Posterior cingulate gyrus (tissue), 11 donors: ENCODE results near the gene COL13A1.
A peak's percentile ranks its signal among the peaks of the same experiment; 100 is the strongest.

ENCODE experiments used
- DNase-seq, 10 donors: peaks; one replicate each; pipeline versions ENCODE4 v3.0.0 to v3.0.0-alpha.2; 2020 to 2021; ENCODE audit warnings: mixed read lengths in 3 of 10
- intact Hi-C: fragments of 100-400 bp; cut with DNase I; formaldehyde crosslinking; loops from one replicate; pipeline ENCODE4 v1.15.1; 2023

COL13A1 gene

GRCh38 chr10:69815104-69815503 lies 13.4 kb downstream of the COL13A1 start:
- intact Hi-C loops: no loop called here

GRCh38 chr10:69816521-69816920 lies 14.8 kb downstream of the COL13A1 start:
- intact Hi-C loops: no loop called here
- peak in 1 of 10 donors; percentile 64 for DNase-seq

More at GRCh38 chr10:69815104-69815503, 13.4 kb downstream of the COL13A1 start:
- peak in 1 of 10 donors; percentile 49 for DNase-seq

- intact Hi-C loops: no loop called here
- peak in 1 of 10 donors; percentile 30 for DNase-seq
These were observed 15.4 kb downstream of the COL13A1 start for GRCh38 chr10:69817078-69817581.

- DNase-seq: no peak
- intact Hi-C loops: no loop called here
These were observed 17.1 kb downstream of the COL13A1 start for GRCh38 chr10:69818676-69819239.

GRCh38 chr10:69819716-69820506 lies 18.2 kb downstream of the COL13A1 start:
- DNase-seq: peak in 1 of 10 donors; percentile 41
- intact Hi-C loops: no loop called here

GRCh38 chr10:69820817-69821216 lies 19.1 kb downstream of the COL13A1 start:
- DNase-seq: peak in 1 of 10 donors; percentile 17
- intact Hi-C loops: no loop called here

- no peak for DNase-seq
- intact Hi-C loops: no loop called here
These were observed 23.9 kb downstream of the COL13A1 start for GRCh38 chr10:69825604-69826003.

GRCh38 chr10:69826094-69826493 lies 24.4 kb downstream of the COL13A1 start:
- intact Hi-C loops: no loop called here

GRCh38 chr10:69826789-69827554 lies 25.3 kb downstream of the COL13A1 start:
- intact Hi-C loops: no loop called here
- peak in 1 of 10 donors; percentile 62 for DNase-seq

More at GRCh38 chr10:69826094-69826493, 24.4 kb downstream of the COL13A1 start:
- DNase-seq: peak in 1 of 10 donors; percentile 61

GRCh38 chr10:69828144-69828870 lies 26.6 kb downstream of the COL13A1 start:
- intact Hi-C loops: no loop called here
- DNase-seq: peak in 1 of 10 donors; percentile 54

- DNase-seq: peak in 1 of 10 donors; percentile 42
- intact Hi-C loops: no loop called here
These were observed 28.1 kb downstream of the COL13A1 start for GRCh38 chr10:69829775-69830174.

GRCh38 chr10:69831231-69831855 lies 29.6 kb downstream of the COL13A1 start:
- peak in 1 of 10 donors; percentile 64 for DNase-seq
- intact Hi-C loops: no loop called here

GRCh38 chr10:69835233-69835632 lies 33.5 kb downstream of the COL13A1 start:
- DNase-seq: peak in 1 of 10 donors; percentile 67
- intact Hi-C loops: no loop called here

GRCh38 chr10:69835875-69836730 lies 34.4 kb downstream of the COL13A1 start:
- peak in 1 of 10 donors; percentile 47 for DNase-seq
- intact Hi-C loops: no loop called here

- intact Hi-C loops: no loop called here
- DNase-seq: peak in 1 of 10 donors; percentile 52
These were observed 35.0 kb downstream of the COL13A1 start for GRCh38 chr10:69836731-69837030.

GRCh38 chr10:69837261-69837660 lies 35.6 kb downstream of the COL13A1 start:
- intact Hi-C loops: no loop called here
- DNase-seq: no peak

- intact Hi-C loops: no loop called here
- peak in 1 of 10 donors; percentile 35 for DNase-seq
These were observed 36.7 kb downstream of the COL13A1 start for GRCh38 chr10:69838418-69838817.

GRCh38 chr10:69838853-69839252 lies 37.1 kb downstream of the COL13A1 start:
- intact Hi-C loops: no loop called here
- DNase-seq: no peak
